ENCODE data around the gene LHX1.
A peak's percentile ranks its signal among the peaks of the same experiment; 100 is the strongest.

LHX1 gene

GRCh38 chr17:36918211-36918691 lies 19.0 kb upstream of the LHX1 start:
- peaks cover 17% of the 10 kb centered on the region for H3K4me1 Mint-ChIP-seq
- H3K27ac Mint-ChIP-seq, result no peak overlapping the region
- H3K27me3 Mint-ChIP-seq, result peaks cover 7% of the 10 kb centered on the region
- H3K4me3 Mint-ChIP-seq, result no peak overlapping the region
- peaks cover 2% of the 10 kb centered on the region for H3K36me3 Mint-ChIP-seq
- no peaks in the 10 kb centered on the region for H3K9me3 Mint-ChIP-seq

GRCh38 chr17:36919407-36919968 lies 17.8 kb upstream of the LHX1 start:
- peaks cover 2% of the 10 kb centered on the region for H3K36me3 Mint-ChIP-seq
- H3K27ac Mint-ChIP-seq, result no peak overlapping the region
- no peak overlapping the region for H3K4me3 Mint-ChIP-seq
- H3K27me3 Mint-ChIP-seq, result peaks cover 7% of the 10 kb centered on the region
- H3K9me3 Mint-ChIP-seq, result no peaks in the 10 kb centered on the region
- peaks cover 17% of the 10 kb centered on the region for H3K4me1 Mint-ChIP-seq

DNA sequence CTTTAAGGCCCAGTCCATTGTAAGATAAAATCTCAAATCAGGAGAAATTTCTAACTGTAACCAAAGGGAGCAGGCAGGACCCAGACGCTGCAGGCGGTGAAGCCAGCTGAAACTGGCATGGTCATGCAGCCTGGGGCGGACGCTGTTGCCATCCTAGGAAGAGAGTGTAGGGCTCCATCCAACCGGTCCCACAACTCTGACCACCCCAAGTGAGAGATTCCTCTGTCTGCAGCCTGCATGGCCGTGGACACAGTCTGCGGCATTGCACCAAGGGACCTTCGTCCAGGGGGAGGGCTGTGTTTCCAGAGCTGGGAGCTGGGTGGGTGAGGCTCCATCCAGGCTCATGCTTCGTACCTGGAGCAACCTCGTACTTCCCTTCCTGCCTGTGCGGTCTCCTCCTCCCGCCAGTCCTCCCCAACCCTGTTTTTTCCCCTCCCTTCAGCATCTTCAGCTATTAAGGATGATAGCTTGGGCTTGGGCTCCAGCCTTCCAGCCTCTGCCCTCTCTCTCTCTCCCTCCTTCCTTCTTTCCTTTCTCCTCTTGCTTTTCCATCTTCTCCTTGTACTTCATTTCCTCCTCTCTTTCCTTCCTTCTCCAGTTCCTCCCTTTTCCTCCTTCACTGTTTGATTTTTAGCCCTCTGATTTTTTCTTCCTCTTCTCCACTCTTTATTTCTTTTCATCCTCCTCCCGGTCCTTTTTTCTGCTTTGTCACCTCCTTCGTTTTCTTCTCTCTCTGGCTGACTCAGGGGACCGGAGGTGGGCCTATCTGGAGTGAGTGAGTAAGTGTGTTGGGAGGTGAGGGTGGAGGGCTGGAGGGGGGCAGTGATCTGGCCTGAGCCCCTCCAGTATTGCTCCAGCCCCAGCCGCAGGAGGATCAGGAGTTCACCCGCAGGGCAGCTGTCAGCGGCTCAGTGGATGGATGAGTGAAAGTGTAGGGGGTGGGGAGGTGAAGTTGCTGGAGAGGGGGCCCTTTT lies 17.0 kb upstream of the LHX1 start:
- peak overlapping the region; percentile 81 for H3K27ac Mint-ChIP-seq

DNA sequence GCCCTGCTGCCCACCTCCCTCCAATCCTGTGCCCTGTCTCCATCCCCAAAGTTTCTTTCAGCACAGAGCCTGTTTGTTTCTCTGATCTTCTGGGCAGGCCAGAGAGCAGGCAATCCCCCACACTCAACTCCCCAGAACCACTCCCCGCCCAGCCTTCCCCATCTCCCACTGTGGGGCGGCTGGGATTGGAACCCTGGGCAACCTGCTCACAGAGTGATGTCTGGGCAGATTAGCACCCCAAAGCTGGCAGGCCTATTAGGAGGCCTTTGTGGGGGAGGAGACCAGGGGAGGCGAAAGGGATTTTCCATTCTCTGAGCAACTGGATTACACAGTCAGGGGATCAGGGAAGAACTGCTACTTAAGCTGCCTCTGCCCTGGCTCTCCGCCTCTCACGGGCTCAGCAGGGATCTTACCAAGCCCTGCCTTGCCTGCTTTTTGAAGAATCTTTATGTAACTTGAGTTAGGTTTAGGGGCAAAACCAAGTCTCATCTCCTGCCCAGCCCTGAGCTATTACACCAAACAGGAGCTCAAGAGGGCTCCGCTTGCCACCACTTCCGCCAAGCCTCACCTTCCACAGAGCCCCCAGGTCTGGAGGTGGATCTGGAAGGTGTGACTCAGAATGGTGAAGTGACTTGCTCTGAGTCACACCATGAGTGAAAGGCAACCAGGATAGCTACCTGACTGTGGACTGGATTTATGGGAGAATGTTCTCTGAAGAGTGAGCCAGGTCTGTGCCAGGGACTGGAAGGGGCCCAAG lies 16.0 kb upstream of the LHX1 start:
- Mint-ChIP-seq H3K27ac (peak overlapping the region; percentile 51), H3K9me3 (no peaks in the 10 kb centered on the region), H3K27me3 (peaks cover 11% of the 10 kb centered on the region), H3K36me3 (peaks cover 2% of the 10 kb centered on the region), H3K4me3 (peak overlapping the region; percentile 30), H3K4me1 (peaks cover 17% of the 10 kb centered on the region)

More for the DNA sequence above, 17.0 kb upstream of the LHX1 start:
- Mint-ChIP-seq H3K9me3 (no peaks in the 10 kb centered on the region), H3K36me3 (peaks cover 2% of the 10 kb centered on the region), H3K4me1 (peaks cover 17% of the 10 kb centered on the region), H3K4me3 (peak overlapping the region; percentile 70), H3K27me3 (peaks cover 7% of the 10 kb centered on the region)

DNA sequence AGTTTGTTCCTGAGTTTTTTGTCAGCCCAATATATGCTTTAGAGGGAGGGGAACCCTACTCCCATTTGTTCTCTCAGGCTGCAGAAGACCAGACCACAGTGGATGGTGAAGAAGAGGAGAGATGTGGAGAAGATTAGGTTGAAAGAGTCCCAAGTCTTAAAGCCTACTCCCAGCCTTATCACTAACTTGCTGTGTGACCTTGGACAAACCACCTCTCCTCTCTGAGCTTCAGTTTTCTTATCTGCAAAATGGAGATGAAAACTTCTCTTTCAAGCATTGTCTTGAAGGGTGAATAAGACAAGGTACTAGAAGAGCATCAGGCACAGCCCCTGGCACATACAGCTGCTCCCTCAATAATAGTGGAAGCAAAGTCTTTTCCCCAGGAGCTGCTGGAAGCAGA lies 15.1 kb upstream of the LHX1 start:
- H3K36me3 Mint-ChIP-seq, result peaks cover 2% of the 10 kb centered on the region
- H3K4me1 Mint-ChIP-seq, result peaks cover 17% of the 10 kb centered on the region
- no peak overlapping the region for H3K4me3 Mint-ChIP-seq
- no peaks in the 10 kb centered on the region for H3K9me3 Mint-ChIP-seq
- peaks cover 17% of the 10 kb centered on the region for H3K27me3 Mint-ChIP-seq
- H3K27ac Mint-ChIP-seq, result no peak overlapping the region

GRCh38 chr17:36923814-36924221 lies 13.5 kb upstream of the LHX1 start:
- Mint-ChIP-seq H3K27me3 (peaks cover 29% of the 10 kb centered on the region), H3K36me3 (peaks cover 2% of the 10 kb centered on the region), H3K4me3 (no peak overlapping the region), H3K27ac (no peak overlapping the region), H3K9me3 (no peaks in the 10 kb centered on the region), H3K4me1 (peaks cover 27% of the 10 kb centered on the region)

GRCh38 chr17:36926226-36926625 lies 11.0 kb upstream of the LHX1 start:
- Mint-ChIP-seq H3K4me3 (no peak overlapping the region), H3K4me1 (peaks cover 23% of the 10 kb centered on the region), H3K36me3 (no peaks in the 10 kb centered on the region), H3K27ac (peak overlapping the region; percentile 8), H3K9me3 (no peaks in the 10 kb centered on the region), H3K27me3 (peaks cover 45% of the 10 kb centered on the region)

GRCh38 chr17:36926701-36927100 lies 10.6 kb upstream of the LHX1 start:
- H3K9me3 Mint-ChIP-seq, result no peaks in the 10 kb centered on the region
- H3K4me3 Mint-ChIP-seq, result no peak overlapping the region
- H3K4me1 Mint-ChIP-seq, result peaks cover 22% of the 10 kb centered on the region
- H3K27me3 Mint-ChIP-seq, result peaks cover 48% of the 10 kb centered on the region
- no peaks in the 10 kb centered on the region for H3K36me3 Mint-ChIP-seq
- no peak overlapping the region for H3K27ac Mint-ChIP-seq

GRCh38 chr17:36928471-36929345 lies 8.6 kb upstream of the LHX1 start:
- Mint-ChIP-seq H3K27ac (no peak overlapping the region), H3K27me3 (peaks cover 63% of the 10 kb centered on the region), H3K4me1 (peaks cover 37% of the 10 kb centered on the region), H3K36me3 (no peaks in the 10 kb centered on the region), H3K9me3 (no peaks in the 10 kb centered on the region), H3K4me3 (peak overlapping the region; percentile 3)

DNA sequence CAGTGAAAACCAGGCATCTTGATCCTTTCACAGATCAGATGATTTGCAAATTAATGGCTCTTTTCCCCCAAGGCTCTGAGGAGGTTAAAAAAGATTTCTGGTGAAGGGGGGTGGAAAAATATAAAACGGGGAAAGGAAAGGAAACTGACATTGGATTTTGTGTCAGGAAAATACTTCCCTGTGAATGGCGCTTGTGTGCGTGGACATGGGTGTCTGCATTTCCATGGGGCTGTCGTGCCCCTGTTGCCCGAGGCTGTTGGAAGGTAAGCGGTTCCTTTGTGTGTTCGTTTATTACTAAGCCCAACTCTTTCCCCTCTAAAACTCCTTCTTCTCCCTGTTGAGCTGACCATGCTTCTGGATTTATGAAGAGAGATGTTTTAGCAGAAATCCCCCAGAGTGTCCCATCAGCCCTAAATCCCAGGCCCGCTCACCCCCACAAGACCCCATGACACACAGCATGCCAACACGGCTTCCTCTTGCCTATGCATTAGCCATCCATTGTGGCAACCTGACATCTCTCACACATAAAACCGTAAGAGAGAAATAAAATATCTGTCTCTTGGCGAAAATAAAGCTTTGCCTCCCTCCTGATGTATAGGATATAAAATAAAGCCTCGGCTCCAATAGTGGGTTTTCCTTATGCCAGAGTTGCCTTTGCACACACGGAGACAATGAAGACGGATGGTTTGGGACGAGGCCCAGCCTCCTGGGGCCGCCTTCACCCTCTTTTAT lies 7.3 kb upstream of the LHX1 start:
- Mint-ChIP-seq H3K4me3 (no peak overlapping the region), H3K27me3 (peaks cover 69% of the 10 kb centered on the region), H3K36me3 (no peaks in the 10 kb centered on the region), H3K4me1 (peaks cover 44% of the 10 kb centered on the region), H3K9me3 (no peaks in the 10 kb centered on the region), H3K27ac (no peak overlapping the region)

DNA sequence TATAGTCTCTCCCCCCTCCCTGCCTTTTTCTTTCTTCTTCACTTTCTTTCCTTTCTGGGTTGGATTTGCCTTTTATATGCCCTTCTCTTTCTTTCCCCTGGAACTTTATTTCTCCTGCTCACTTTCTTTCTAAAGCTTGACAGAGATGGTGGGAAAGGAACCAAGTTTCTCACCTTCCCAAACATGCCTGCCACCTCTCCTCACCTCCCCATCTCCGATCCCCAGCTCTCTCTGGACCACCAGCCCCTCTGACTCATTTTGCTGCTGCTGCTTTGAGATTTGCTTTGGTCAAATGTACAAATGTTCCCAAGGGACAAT lies 6.7 kb upstream of the LHX1 start:
- no peaks in the 10 kb centered on the region for H3K36me3 Mint-ChIP-seq
- peaks cover 74% of the 10 kb centered on the region for H3K27me3 Mint-ChIP-seq
- H3K9me3 Mint-ChIP-seq, result no peaks in the 10 kb centered on the region
- H3K27ac Mint-ChIP-seq, result no peak overlapping the region
- no peak overlapping the region for H3K4me3 Mint-ChIP-seq
- peaks cover 49% of the 10 kb centered on the region for H3K4me1 Mint-ChIP-seq

DNA sequence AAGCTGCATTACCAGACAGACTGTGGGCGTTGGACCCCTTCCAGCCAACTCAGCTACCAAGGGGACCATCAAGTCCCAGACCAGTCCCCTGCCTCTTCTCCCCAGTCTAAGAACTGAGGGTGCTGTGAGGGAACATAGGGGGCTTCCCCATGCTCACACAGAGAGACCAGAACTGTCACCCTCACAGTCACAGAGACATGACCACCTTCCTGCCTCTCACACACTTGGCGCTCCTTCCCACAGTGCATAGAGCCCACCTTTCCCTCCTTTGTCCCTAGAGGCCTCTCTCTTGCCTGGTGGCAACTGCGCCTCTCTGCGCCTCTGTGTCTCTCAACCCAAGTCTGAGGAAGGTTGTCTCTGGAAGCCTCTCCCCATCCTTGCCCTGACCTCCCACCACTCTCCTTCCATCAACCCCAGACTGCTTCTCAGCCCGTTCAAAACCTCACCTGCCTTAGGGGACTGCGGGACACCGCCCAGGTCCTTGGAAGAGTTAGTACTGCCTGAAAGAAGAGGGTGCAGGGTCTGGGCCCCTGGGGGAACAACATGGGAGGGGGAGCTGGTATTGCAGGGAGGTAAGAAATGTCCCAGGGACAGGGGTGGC lies 6.1 kb upstream of the LHX1 start:
- peaks cover 55% of the 10 kb centered on the region for H3K4me1 Mint-ChIP-seq
- H3K27me3 Mint-ChIP-seq, result peaks cover 73% of the 10 kb centered on the region
- H3K9me3 Mint-ChIP-seq, result no peaks in the 10 kb centered on the region
- H3K36me3 Mint-ChIP-seq, result no peaks in the 10 kb centered on the region
- no peak overlapping the region for H3K27ac Mint-ChIP-seq
- no peak overlapping the region for H3K4me3 Mint-ChIP-seq

GRCh38 chr17:36931697-36932382 lies 5.4 kb upstream of the LHX1 start:
- Mint-ChIP-seq H3K9me3 (no peaks in the 10 kb centered on the region), H3K36me3 (no peaks in the 10 kb centered on the region), H3K4me1 (peaks cover 55% of the 10 kb centered on the region), H3K27ac (peak overlapping the region; percentile 68), H3K27me3 (peaks cover 69% of the 10 kb centered on the region), H3K4me3 (peak overlapping the region; percentile 81)

GRCh38 chr17:36932383-36932693 lies 4.9 kb upstream of the LHX1 start:
- peak overlapping the region; percentile 81 for H3K4me3 Mint-ChIP-seq
- peak overlapping the region; percentile 68 for H3K27ac Mint-ChIP-seq
- no peaks in the 10 kb centered on the region for H3K36me3 Mint-ChIP-seq
- peaks cover 60% of the 10 kb centered on the region for H3K4me1 Mint-ChIP-seq
- peaks cover 68% of the 10 kb centered on the region for H3K27me3 Mint-ChIP-seq
- H3K9me3 Mint-ChIP-seq, result no peaks in the 10 kb centered on the region
